D341Med (cell line): ENCODE measurements around the gene CTRB2.
"Not testable (repeated sequence)": the region's sequence is repeated elsewhere in the genome, so short reads cannot be mapped to it uniquely, and the experiment has no call there.

ENCODE experiments used
- DNase-seq: peaks from one replicate; pipeline ENCODE4 v3.0.0; 2012; ENCODE audit warnings: low spot score

CTRB2 gene

GRCh38 chr16:75242436-75243078 is 35.6 kb upstream of the CTRB2 start:
- DNase-seq: not testable (repeated sequence)

GRCh38 chr16:75241955-75242354 is 35.0 kb upstream of the CTRB2 start:
- DNase-seq: no peak

GRCh38 chr16:75241412-75241811 is 34.5 kb upstream of the CTRB2 start:
- no peak for DNase-seq

GRCh38 chr16:75240633-75241032 is 33.7 kb upstream of the CTRB2 start:
- DNase-seq: not testable (repeated sequence)

GRCh38 chr16:75239542-75240122 is 32.7 kb upstream of the CTRB2 start:
- DNase-seq: no peak

- peak; percentile 64 for DNase-seq
Measured at GRCh38 chr16:75238853-75239541, 32.0 kb upstream of the CTRB2 start.

- peak; percentile 77 for DNase-seq
Measured at GRCh38 chr16:75238132-75238852, 31.3 kb upstream of the CTRB2 start.

- no peak for DNase-seq
Measured at GRCh38 chr16:75237398-75238131, 30.6 kb upstream of the CTRB2 start.

GRCh38 chr16:75236736-75237397 is 29.9 kb upstream of the CTRB2 start:
- no peak for DNase-seq

GRCh38 chr16:75236232-75236631 is 29.3 kb upstream of the CTRB2 start:
- no peak for DNase-seq

GRCh38 chr16:75235721-75236193 is 28.8 kb upstream of the CTRB2 start:
- DNase-seq: no peak

- no peak for DNase-seq
Measured at GRCh38 chr16:75234856-75235696, 28.1 kb upstream of the CTRB2 start.

GRCh38 chr16:75233611-75233938 is 26.6 kb upstream of the CTRB2 start:
- DNase-seq: no peak

- DNase-seq: no peak
Measured at GRCh38 chr16:75231570-75231969, 24.6 kb upstream of the CTRB2 start.

GRCh38 chr16:75230471-75231110 is 23.6 kb upstream of the CTRB2 start:
- no peak for DNase-seq

GRCh38 chr16:75229172-75230031 is 22.4 kb upstream of the CTRB2 start:
- no peak for DNase-seq

- DNase-seq: no peak
Measured at GRCh38 chr16:75228143-75228976, 21.4 kb upstream of the CTRB2 start.
